GM19452 (cell line): ENCODE data around the gene CIAO3.
"Not testable (repeated sequence)": the region's sequence is repeated elsewhere in the genome, so short reads cannot be mapped to it uniquely, and the experiment has no call there.

ENCODE experiments used
- ATAC-seq: cut with Tn5 transposase; IDR thresholded peaks from one replicate; pipeline ENCODE4 v1.9.1; 2021; ENCODE audit not compliant: unreplicated experiment

The CIAO3 gene

DNA sequence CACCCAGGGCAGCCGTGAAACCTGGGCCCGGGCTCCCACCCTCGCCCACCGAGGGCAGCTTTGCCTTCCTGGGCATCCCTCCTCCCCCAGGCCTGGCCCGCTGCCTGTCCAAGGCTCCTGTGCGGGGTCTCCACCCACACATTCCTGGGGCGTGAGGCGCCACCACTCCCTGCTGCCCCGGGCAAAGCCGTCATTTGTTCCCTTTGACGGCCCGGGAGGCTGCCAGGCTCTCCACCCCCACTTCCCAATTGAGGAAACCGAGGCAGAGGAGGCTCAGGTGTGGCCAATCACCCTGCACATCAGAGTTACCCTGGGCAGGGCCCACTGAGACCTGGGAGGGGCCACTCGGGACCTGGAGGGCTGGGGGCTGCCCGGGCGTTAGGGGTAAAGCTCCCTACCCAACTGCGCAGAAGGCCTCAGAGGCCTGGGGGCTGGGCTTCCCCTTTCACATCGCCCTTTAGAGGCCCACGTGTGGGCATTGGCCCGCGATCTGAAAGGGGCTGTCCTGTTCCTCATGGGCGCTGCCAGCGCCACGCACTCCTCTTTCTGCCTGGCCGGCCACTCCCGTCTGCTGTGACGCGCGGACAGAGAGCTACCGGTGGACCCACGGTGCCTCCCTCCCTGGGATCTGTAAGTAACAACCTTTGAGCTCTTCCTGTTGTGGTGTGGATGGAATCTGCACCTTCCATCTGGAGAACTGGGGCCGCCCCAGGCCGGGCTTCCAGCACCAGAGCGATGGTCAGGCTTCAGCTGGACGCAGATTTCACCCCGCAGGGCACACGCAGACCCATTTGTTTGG, 19.9 kb upstream of the CIAO3 start, which contains the start of gene MSLN:
MSLN (plus strand) TSS at position 190 of the 799 bp plus-strand sequence. CDS start 1,947 bp downstream, outside the sequence.
- no peak for ATAC-seq

DNA sequence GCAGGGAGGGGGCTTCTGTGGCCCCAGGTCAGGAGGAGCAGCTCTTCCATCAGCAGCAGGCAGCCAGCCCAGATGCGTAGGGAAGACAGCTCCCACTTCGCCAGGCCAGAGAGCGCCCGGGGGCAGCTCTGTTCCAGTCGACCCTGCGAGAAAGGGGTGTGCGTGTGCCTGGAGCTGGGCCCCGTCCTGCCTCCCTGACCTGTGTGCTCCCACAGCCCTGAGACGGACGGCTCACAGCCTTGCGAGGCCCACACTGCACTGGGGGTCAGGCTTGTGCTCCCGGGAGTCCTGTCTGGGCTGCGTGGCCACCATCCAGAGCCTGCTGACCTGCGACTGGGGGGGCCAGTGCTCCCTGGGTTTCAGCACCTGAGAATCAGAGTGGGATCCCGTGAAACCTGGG, 19.3 kb upstream of the CIAO3 start:
- no peak for ATAC-seq

DNA sequence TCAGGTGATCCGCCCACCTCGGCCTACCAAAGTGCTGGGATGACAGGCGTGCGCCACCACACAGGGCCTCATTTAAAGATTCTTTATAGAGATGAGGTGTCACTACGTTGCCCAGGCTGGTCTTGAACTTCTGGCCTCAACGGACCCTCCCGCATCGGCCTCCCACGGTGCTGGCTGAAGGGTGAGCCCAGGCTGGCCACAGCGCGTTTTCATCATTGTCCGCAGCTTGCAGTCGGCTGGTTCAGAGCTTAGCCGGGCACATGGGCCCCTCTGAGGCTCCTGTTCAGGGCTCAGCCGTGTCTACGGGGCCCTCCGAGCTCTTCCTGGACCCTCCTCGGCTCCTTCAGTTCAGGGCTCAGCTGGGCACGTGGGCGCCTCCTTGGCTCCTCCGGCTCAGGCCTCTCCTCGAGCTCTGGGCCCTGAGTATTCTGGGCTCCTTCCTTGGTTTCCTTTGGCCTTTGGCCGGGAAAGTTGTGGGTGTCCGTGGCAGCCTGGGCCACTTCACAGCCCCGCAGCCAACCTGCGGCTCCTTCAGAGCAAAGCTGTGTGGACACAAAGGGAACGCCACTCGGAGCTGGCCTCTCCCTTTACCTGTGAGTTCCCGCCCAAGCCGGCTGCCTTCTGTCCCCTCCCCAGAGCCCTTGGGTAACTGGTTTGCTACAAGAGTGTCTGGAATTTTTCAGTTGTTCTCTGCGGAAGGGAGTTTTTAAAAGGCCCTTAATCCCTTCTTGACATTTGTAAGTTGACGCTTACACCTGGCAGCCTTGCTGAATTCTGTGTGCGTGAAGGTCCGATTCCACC, 18.5 kb upstream of the CIAO3 start:
- no peak for ATAC-seq

DNA sequence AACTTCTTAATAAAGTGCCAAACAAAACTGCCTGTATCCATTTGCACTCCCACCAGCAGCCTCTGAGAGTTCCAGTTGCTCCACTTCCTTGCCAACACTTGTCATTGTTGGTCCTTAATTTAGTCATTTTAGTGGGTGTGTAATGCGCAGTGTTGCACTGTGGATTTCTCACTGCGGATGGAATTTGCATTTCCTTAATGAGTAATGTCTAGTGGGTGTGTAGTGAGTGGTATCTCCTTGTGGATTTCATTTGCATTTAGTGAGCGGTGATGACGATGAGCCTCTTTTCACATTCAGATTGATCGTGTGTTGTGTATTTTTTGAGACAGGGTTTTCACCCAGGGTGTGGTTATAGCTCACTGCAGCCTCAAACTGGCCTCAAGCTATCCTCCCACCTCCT, 15.6 kb upstream of the CIAO3 start:
- no peak for ATAC-seq

DNA sequence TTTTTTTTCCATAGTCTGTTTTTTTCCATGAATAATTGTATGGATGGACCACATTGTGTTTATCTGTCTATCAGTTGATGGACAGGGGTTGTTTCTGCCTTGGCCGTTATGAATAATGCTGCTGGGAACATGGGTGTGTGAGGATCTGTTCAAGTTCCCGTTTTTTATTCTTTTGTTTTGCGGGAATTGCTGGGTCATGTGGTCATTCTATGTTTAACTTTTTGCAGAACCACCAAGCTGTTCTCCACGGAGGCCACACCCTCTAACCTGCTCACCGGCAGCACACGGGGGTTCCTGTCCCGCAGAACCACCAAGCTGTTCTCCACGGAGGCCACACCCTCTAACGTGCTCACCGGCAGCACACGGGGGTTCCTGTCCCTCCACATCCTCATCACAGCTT, 13.9 kb upstream of the CIAO3 start:
- ATAC-seq, result no peak

DNA sequence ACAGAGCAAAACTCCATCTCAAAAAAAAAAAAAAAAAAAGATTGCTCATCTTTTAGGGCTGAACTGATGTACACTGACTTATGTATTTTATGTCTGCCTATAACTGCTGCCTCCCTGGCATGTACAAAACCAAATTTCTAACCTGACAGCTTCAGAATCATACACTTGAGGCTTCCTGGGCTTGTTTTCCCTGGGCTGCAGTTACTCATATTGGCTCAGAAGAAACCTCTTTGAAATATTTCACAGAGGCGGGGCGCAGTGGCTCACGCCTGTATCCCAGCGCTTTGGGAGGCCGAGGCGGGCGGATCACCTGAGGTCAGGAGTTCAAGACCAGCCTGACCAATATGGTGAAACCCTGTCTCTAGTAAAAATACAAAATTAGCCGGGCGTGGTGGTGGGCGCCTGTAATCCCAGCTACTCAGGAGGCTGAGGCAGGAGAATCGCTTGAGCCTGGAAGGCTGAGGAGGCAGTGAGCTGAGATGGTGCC, 13.4 kb upstream of the CIAO3 start:
- ATAC-seq, result not testable (repeated sequence)

DNA sequence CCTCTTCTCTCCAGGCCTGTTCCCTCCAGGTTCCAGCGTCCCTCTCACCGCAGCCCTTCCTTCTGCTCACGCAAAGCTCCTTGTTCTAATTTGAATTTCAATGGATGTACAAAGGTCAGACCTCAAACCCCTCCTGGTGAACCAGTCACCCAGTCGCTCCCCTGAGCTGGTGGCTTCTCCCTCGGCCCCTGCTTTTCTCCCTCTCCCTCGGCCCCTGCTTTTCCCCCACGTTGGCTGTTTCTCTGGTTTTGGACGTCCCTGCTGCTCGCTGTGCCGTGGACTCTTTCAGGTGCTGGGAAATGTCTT, 11.2 kb upstream of the CIAO3 start:
- ATAC-seq, result no peak

DNA sequence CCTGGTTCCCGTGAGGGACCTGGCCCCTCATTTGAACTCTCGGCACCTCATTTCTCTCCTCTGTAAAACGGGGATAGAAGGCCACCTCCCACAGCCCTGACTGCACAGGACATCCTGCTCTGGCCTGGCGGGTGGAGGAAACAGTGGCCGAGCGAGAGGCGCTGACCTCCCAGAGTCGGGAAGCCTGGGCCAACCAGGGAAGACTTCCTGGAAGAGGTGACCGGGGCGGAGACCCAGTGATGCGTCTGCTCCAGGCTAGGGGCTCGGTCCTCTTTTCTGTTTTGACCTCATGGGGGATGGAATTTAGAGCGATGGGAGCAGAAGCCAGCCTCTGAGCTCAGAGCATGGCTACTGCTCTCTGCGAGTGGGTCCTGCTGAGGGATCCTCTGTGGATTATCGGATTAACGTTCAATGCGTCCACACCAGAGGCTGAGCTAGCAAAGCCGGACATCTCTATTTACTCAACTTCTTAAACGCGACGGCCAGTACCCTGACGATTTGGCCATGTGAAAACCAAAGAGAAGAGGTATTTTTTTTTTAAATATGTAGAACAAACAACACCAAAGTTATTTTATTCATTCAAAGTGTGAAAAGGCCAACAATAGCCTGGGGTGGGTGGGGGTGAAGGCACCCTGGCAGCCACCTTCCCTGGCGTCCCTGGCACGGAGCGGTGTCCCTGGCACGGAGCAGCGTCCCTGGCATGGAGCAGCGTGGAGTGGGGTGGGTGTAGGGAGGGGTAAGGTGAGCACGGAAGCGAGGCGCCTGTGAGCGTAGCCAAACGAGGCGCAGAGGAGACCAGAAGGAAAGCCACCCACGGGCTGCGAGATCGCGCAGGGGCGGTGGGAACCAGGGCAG, 10.6 kb upstream of the CIAO3 start:
- no peak for ATAC-seq

DNA sequence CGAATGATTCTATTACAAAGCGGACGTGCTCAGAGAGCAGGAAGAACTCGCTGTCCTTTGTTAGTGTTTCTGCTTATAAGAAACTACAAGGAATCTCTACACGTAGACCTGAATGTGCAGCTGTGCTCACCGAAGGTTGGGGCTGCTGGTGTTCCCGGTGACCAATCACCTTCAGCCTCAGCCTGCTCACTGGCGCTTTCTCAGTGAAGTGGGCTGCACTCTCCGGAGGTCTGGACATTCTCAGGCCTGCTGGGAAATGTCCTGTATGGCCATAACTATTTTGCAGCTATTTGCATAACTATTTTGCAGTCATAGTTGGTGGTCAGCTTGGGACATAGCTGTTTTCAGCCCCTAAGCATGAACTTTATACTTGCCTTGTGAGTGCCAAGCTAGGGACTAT, 9.7 kb upstream of the CIAO3 start:
- ATAC-seq, result no peak

DNA sequence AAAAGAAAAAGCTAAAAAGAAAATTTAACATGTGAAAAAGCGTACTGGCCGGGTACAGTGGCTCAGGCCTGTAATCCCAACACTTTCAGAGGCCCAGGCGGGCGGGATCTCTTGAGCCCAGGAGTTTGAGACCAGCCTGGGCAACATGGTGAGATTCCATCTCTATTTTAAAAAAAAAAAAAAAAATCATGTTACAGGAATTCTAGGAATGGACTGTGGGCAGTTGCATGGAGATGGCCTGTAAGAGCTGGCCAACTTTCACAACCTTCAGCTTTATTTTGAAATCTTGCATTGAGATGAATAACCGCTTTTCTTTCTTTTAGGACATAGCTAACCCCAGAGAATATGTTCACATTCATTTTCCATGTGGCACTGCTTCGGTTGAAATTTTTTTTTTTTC, 8.2 kb upstream of the CIAO3 start:
- no peak for ATAC-seq

DNA sequence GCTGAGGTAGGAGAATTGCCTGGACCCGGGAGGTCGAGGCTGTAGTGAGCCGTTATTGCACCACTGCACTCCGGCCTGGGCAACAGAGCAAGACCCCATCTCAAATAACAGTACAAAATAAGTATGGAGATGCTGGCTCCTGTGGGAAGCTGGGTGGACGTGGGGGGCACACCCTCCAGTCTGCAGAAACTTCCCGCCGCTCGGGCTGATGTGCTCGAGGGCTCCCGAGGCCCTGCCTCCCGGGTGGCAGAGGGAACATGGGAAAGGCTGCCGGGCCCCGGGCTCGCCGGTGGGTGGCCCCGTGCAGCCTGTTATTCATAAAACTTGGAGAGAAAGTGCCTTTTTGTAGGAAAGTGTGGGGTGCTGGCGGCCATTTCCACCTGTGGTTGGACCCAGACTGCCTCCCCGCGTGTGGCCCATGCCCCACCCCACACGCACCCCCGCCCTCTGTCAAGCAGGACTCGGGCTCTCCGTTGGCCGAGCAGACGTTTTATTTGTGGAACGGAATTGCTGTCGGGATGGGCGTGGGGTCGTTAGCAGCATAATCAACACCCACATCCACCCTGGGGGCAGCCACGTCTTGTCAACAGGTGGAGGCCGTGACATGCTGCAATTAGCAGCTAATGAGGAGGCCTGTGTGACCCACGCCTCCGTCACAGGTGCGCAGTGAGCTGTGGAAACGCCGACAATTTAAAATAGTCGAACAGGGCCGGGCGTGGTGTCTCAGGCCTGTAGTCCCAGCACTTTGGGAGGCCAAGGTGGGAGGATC, 7.4 kb upstream of the CIAO3 start:
- no peak for ATAC-seq

DNA sequence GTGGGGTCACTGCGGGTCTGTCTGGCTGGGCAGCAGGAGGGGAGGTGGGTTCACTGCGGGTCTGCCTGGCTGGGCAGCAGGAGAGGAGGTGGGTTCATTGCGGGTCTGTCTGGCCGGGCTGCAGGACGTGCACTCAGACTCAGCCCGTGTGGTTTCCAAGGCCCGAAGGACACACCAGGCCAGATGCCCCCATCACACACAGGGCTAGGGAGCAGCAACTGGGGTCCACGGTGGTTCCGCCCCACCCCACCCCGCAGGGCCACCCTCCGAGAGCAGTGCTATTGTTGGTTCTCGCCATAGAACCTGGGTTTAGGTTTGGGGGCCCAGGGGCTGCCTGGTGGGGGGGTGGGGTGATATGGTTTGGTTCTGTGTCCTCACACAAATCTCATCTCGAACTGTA, 5.8 kb upstream of the CIAO3 start:
- no peak for ATAC-seq

DNA sequence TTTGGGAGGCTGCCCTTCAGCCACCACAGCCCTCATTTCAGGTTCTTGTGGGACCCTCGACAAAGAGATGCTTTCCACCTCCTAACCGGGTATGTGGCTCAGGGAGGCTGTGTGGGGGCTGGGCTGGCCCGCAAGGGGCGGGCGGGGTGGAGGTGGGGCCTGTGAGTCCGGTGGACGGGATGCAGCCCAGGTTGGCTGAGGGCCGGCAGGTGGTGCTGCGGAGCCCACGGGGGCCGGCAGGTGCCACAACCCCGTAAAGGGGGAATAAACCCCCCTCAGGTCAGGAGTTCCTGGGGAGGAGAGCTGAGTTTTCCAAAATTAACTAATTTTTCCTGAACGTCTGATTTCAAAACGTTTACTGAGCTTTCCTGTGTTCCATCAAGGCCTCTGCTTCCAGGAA, 4.9 kb upstream of the CIAO3 start:
- no peak for ATAC-seq

DNA sequence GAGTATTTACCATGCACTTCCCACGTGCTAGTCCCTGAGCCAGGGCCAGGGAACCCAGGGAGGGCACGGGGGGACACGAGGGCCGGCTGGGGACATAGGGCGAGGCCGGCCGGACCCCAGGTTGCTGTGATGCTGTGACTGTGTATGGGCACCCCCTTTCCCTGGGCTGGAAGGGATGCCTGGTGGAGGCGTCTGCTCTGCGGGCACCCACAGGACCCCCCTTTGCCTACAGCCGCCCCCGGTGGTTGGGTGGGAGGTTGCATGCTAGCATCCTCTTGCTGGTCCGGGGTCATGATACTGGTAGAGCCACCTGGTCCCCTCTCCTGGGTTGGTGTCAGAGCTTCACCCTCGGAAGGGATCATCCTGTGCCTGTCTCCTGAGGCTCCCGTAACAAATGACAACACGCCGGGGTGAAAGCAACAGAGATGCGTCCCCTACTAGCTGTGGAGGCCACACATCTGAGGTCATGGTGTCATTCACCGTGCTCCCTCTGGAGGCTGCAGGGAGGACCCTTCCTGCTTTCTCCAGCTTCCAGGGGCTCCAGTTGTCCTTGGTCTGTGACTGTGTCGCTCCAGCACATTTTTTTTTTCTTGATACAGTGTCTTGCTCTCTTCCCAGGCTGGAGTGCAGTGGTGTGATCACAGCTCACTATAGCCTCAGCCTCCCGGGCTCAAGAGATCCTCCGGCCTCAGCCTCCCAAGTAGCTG, 3.1 kb upstream of the CIAO3 start:
- no peak for ATAC-seq

DNA sequence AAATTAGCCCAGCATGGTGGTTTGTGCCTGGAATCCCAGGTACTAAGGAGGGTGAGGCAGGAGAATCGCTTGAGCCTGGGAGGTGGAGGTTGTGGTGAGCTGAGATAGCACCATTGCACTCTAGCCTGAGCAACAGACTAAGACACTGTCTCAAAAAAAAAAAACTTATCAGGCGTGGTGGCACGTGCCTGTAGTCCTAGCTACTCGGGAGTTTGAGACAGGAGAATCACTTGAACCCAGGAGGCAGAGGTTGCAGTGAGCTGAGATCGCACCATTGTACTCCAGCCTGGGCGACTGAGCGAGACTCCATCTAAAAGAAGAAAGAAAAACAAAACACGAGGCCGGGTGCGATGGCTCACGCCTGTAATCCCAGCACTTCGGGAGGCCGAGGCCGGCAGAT, 2.1 kb upstream of the CIAO3 start:
- not testable (repeated sequence) for ATAC-seq

DNA sequence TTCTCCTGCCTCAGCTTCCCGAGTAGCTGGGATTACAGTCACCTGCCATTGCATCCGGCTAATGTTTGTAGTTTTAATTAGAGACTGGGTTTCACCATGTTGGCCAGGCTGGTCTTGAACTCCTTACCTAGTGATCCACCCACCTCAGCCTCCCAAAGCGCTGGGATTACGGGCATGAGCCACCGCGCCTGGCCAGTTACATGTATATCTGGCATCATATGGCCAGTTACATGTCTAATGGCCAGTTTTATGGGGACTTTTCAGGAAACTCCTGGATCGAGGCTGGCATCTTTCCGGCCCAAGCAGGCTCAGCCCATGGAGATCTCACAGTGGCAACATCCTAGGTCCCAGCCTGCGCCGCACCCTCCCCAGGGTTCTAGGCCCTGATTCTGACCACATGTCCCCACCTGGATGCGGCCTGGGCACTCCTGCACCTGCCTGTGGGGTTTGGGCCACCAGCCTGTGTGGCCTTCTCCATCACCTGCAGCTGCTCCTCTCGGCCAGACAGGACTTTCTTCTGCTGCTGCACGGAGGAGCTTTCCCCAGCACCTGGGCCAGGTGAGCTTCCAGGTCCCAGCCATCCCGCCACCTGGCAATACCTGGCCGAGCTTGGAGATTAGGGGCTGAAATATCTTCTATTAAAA, 1.3 kb upstream of the CIAO3 start:
- no peak for ATAC-seq

DNA sequence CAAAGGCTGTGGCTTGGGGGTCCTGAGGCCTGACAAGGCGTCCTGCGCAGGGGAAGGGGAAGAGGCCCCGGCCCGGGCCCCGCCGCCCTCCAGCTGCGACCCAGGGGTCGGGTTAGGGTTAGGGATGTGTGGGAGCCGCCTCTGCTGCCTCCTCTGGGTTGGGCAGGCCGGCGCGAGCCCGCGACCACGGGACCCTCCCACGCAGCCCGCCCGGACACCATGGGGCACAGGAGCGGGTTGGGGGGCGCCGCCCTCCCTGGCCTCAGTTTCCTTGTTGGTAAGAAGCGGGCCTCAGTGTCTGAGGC, 386 bp downstream of the CIAO3 start:
- peak; percentile 8 for ATAC-seq

DNA sequence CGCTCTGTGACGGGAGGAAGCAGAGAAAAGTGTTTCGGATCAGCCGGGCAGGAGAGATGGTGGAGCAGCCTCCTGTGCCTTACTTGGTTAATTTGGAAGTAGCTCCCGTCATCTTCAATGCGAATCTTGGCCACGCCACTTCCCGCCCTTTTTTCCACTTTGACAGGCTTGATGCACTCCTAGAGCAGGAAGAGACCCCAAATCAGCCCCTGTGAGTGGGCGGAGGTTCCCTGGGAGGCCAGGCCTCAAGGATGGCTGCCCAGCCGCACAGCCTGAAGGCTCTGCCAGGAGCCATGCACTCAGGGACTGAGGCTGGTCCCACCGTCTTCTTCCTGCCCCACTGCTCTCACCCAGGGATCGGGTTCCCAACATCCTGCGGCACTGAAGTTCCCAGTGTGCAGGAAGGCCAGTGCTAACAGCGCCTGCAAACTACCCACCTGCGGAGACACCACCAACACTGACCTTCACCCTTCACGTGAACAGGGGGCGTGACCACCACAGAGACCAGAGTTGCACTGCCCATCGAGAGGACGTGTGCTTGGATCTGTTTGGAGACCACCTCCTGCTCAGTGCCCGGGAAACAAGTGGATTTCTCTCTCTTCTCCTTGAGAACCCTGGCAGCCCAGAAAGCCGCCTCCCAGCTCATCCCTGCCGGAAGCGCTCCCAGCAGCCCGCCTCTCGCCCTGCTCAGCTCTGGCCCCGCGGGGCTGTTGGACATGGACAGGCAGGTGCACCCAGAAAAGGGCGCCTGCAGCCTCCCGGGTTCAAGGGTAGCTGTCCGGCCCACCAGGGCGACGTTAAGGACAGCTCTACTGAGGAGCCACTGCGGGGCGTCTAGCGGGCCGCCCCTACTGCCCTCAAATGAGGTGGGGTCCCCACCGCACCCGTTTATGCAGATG, 988 bp downstream of the CIAO3 start:
- no peak for ATAC-seq
